HL-60 (cell line): ENCODE results near the gene FNDC3B.
A peak's percentile ranks its signal among the peaks of the same experiment; 100 is the strongest.

Source experiments
- DNase-seq, 2 experiments: peaks; one replicate each; pipeline ENCODE4 v3.0.0-alpha.2; 2010 to 2020; ENCODE audit warnings: low read depth in 1 of 2, low spot score in 1 of 2
- H3K27ac ChIP-seq: fragments of 250-450 bp; sonication (Bioruptor Pico); replicated peaks from 2 replicates; pipeline ENCODE4 v1.5.1; 2020; ENCODE audit warnings: mild to moderate bottlenecking, moderate library complexity
- H3K27me3 ChIP-seq: fragments of 250-450 bp; sonication (Bioruptor Pico); 2 replicates; pipeline ENCODE4 v1.5.1; 2021; ENCODE audit warnings: mild to moderate bottlenecking, moderate library complexity; ENCODE audit not compliant: insufficient read depth, poor library complexity, severe bottlenecking
- H3K4me3 ChIP-seq: replicated peaks from 2 replicates; pipeline ENCODE4 v1.5.1; 2011; ENCODE audit warnings: mild to moderate bottlenecking, control low read depth, low read length; ENCODE audit not compliant: insufficient read depth
- GABPA ChIP-seq: IDR thresholded peaks from 2 replicates; pipeline ENCODE4 v1.6.1; 2012; ENCODE audit warnings: low read depth
- POLR2AphosphoS5 ChIP-seq: IDR thresholded peaks from 2 replicates; pipeline ENCODE4 v1.6.1; 2012; ENCODE audit warnings: low read depth
- REST ChIP-seq: IDR thresholded peaks from 2 replicates; pipeline ENCODE4 v1.6.1; 2012; ENCODE audit warnings: low read depth; ENCODE audit not compliant: insufficient replicate concordance
- SPI1 ChIP-seq: IDR thresholded peaks from 2 replicates; pipeline ENCODE4 v1.6.1; 2012; ENCODE audit warnings: low read depth, mild to moderate bottlenecking, borderline replicate concordance
- TF ChIP-seq, protein P1 (sequence below): IDR thresholded peaks from one replicate; pipeline ENCODE4 v1.5.1; 2011; ENCODE audit warnings: low read length, control low read depth, inconsistent platforms; ENCODE audit not compliant: insufficient read depth

FNDC3B gene

GRCh38 chr3:172101107-172101506, 61.7 kb downstream of the FNDC3B start:
- no peak for DNase-seq
- Histone ChIP-seq H3K27me3 (no peaks in the 10 kb centered on the region), H3K4me3 (no peak overlapping the region)

GRCh38 chr3:172102123-172102882, 62.9 kb downstream of the FNDC3B start:
- Histone ChIP-seq H3K27me3 (no peaks in the 10 kb centered on the region), H3K4me3 (no peak overlapping the region), H3K27ac (no peak overlapping the region; the same call in 1 of the 2 replicates)
- peak; percentile 79; the same call in 1 of the 2 replicates for TF ChIP-seq SPI1
- TF ChIP-seq, protein P1, sequence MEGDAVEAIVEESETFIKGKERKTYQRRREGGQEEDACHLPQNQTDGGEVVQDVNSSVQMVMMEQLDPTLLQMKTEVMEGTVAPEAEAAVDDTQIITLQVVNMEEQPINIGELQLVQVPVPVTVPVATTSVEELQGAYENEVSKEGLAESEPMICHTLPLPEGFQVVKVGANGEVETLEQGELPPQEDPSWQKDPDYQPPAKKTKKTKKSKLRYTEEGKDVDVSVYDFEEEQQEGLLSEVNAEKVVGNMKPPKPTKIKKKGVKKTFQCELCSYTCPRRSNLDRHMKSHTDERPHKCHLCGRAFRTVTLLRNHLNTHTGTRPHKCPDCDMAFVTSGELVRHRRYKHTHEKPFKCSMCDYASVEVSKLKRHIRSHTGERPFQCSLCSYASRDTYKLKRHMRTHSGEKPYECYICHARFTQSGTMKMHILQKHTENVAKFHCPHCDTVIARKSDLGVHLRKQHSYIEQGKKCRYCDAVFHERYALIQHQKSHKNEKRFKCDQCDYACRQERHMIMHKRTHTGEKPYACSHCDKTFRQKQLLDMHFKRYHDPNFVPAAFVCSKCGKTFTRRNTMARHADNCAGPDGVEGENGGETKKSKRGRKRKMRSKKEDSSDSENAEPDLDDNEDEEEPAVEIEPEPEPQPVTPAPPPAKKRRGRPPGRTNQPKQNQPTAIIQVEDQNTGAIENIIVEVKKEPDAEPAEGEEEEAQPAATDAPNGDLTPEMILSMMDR: no peak
- peak; percentile 46; the same call in 1 of the 2 replicates for TF ChIP-seq POLR2AphosphoS5
- TF ChIP-seq REST: no peak
- TF ChIP-seq GABPA: no peak
- peak in 1 of 2 experiments; percentile 66 for DNase-seq

More at GRCh38 chr3:172101107-172101506, 61.7 kb downstream of the FNDC3B start:
- no peak overlapping the region for H3K27ac ChIP-seq
- TF ChIP-seq, protein P1: no peak
- TF ChIP-seq POLR2AphosphoS5 (no peak), SPI1 (no peak), REST (no peak), GABPA (no peak)

DNA sequence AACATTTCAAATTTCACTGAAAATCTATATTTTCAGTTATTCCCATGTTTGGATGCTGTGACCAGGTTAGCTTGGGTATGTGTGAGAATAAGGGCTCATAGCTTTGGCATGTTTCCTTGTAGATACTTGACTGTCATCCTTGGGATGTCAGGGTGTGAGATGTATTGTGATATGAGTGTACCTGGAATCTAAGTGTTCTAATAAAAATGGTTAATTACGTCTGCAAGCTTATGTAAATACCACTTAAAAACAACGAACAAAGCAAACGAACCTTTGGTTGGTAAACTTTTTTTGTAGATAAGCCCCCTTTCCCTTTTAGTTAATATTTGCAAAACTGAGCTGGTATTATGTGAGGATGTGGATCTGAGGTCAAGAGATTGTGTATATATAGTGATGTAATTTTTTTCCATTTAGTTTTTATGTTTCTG, 63.5 kb downstream of the FNDC3B start:
- TF ChIP-seq, protein P1: no peak
- TF ChIP-seq SPI1: no peak
- TF ChIP-seq POLR2AphosphoS5: no peak
- no peak for TF ChIP-seq REST
- TF ChIP-seq GABPA: no peak
- H3K27me3 ChIP-seq: no peaks in the 10 kb centered on the region
- no peak overlapping the region; the same call in 1 of the 2 replicates for H3K27ac ChIP-seq
- H3K4me3 ChIP-seq: no peak overlapping the region
- DNase-seq: no peak
